SU-DHL-6 (cell line): ENCODE measurements around the gene CRY2.

Experiments used
- H2AFZ ChIP-seq: fragments of 200-600 bp; sonication (generic); 2 replicates; pipeline ENCODE4 v1.6.1; 2014; ENCODE audit warnings: low read depth, mild to moderate bottlenecking, moderate library complexity, mixed read lengths, antibody characterized with exemption, low read length; ENCODE audit not compliant: severe bottlenecking
- H3F3A ChIP-seq: fragments of 200-600 bp; shearing (Covaris generic); 2 replicates; pipeline ENCODE4 v1.6.0; 2016; ENCODE audit warnings: antibody characterized with exemption, mild to moderate bottlenecking; ENCODE audit not compliant: insufficient read depth
- H3K27ac ChIP-seq: fragments of 200-600 bp; sonication (generic); 2 replicates; pipeline ENCODE4 v1.5.1; 2016; ENCODE audit warnings: low read depth, mild to moderate bottlenecking, low read length, moderate library complexity, mixed read lengths
- H3K27me3 ChIP-seq: fragments of 200-600 bp; sonication (generic), shearing (Covaris generic); 2 replicates; pipeline ENCODE4 v1.6.0; 2014; ENCODE audit warnings: mild to moderate bottlenecking, low read length
- H3K36me3 ChIP-seq: fragments of 200-600 bp; sonication (generic); 2 replicates; pipeline ENCODE4 v1.6.1; 2014; ENCODE audit warnings: mild to moderate bottlenecking, low read length, mixed read lengths
- H3K4me2 ChIP-seq: fragments of 300-600, 200-600 bp; shearing (Covaris generic), sonication (generic); 2 replicates; pipeline ENCODE4 v1.6.0; 2014; ENCODE audit warnings: low read length, low read depth, mild to moderate bottlenecking; ENCODE audit not compliant: poor library complexity, severe bottlenecking
- H3K4me3 ChIP-seq: fragments of 200-600 bp; sonication (generic); 2 replicates; pipeline ENCODE4 v1.5.1; 2014; ENCODE audit warnings: antibody characterized with exemption, low read length, mild to moderate bottlenecking, mixed read lengths; ENCODE audit not compliant: insufficient read depth, poor library complexity, severe bottlenecking
- H3K79me2 ChIP-seq: fragments of 200-600 bp; sonication (generic); 2 replicates; pipeline ENCODE4 v1.6.1; 2014; ENCODE audit warnings: mild to moderate bottlenecking, low read length, moderate library complexity; ENCODE audit not compliant: insufficient read depth
- H3K9ac ChIP-seq: fragments of 200-600 bp; sonication (generic); 2 replicates; pipeline ENCODE4 v1.7.0; 2014; ENCODE audit warnings: mild to moderate bottlenecking, low read length
- H3K9me2 ChIP-seq: fragments of 200-600 bp; sonication (generic); replicated peaks from 2 replicates; pipeline ENCODE4 v1.6.1; 2014; ENCODE audit warnings: low read length; ENCODE audit not compliant: insufficient read depth
- H3K9me3 ChIP-seq: fragments of 200-600 bp; sonication (generic); 2 replicates; pipeline ENCODE4 v1.6.1; 2014; ENCODE audit warnings: low read length, mixed read lengths; ENCODE audit not compliant: insufficient read depth
- H4K20me1 ChIP-seq: fragments of 200-600 bp; sonication (generic); 2 replicates; pipeline ENCODE4 v1.6.1; 2014; ENCODE audit warnings: low read depth, mild to moderate bottlenecking, antibody characterized with exemption, low read length, moderate library complexity, mixed read lengths
- CTCF ChIP-seq: fragments of 200-600 bp; sonication (generic); IDR thresholded peaks from one replicate; pipeline ENCODE4 v1.5.1; 2017; ENCODE audit warnings: antibody characterized with exemption, mild to moderate bottlenecking, low read length, moderate library complexity; ENCODE audit not compliant: insufficient read depth, poor library complexity, severe bottlenecking
- EZH2phosphoT487 ChIP-seq: fragments of 200-600 bp; sonication (generic), shearing (Covaris generic); conservative IDR thresholded peaks from 2 replicates; pipeline ENCODE4 v1.6.1; 2018; ENCODE audit warnings: mild to moderate bottlenecking, antibody characterized with exemption, low read length, moderate library complexity, mixed read lengths

The CRY2 gene

GRCh38 chr11:45894555-45895247 is 47.4 kb downstream of the CRY2 start:
- Histone ChIP-seq H3K9me3 (no peaks in the 10 kb centered on the region), H3F3A (no peaks in the 10 kb centered on the region), H3K9ac (no peak overlapping the region), H3K4me2 (no peak overlapping the region), H3K27ac (no peak overlapping the region), H3K9me2 (no peaks in the 10 kb centered on the region), H3K27me3 (no peaks in the 10 kb centered on the region), H3K36me3 (no peaks in the 10 kb centered on the region), H3K79me2 (no peaks in the 10 kb centered on the region), H4K20me1 (no peaks in the 10 kb centered on the region), H3K4me3 (no peak overlapping the region), H2AFZ (no peak overlapping the region)
- TF ChIP-seq EZH2phosphoT487 (no peak), CTCF (no peak)

- no peak overlapping the region for H2AFZ ChIP-seq
- TF ChIP-seq EZH2phosphoT487 (no peak), CTCF (no peak)
- H3K4me2 ChIP-seq = no peak overlapping the region
- no peak overlapping the region for H3K4me3 ChIP-seq
- no peaks in the 10 kb centered on the region for H3K27me3 ChIP-seq
- H3K9me2 ChIP-seq = no peaks in the 10 kb centered on the region
- H3K9me3 ChIP-seq = no peaks in the 10 kb centered on the region
- no peaks in the 10 kb centered on the region for H3K36me3 ChIP-seq
- no peaks in the 10 kb centered on the region for H3F3A ChIP-seq
- no peaks in the 10 kb centered on the region for H4K20me1 ChIP-seq
- H3K27ac ChIP-seq = no peak overlapping the region
- no peak overlapping the region for H3K9ac ChIP-seq
- no peaks in the 10 kb centered on the region for H3K79me2 ChIP-seq
Measured at GRCh38 chr11:45895553-45896259, 48.4 kb downstream of the CRY2 start.

GRCh38 chr11:45896422-45896984 is 49.2 kb downstream of the CRY2 start:
- no peaks in the 10 kb centered on the region for H3F3A ChIP-seq
- no peaks in the 10 kb centered on the region for H4K20me1 ChIP-seq
- H3K4me2 ChIP-seq = no peak overlapping the region
- H2AFZ ChIP-seq = no peak overlapping the region
- TF ChIP-seq CTCF (no peak), EZH2phosphoT487 (no peak)
- H3K9me2 ChIP-seq = no peaks in the 10 kb centered on the region
- no peaks in the 10 kb centered on the region for H3K79me2 ChIP-seq
- H3K4me3 ChIP-seq = no peak overlapping the region
- H3K27me3 ChIP-seq = no peaks in the 10 kb centered on the region
- no peak overlapping the region for H3K27ac ChIP-seq
- no peak overlapping the region for H3K9ac ChIP-seq
- no peaks in the 10 kb centered on the region for H3K9me3 ChIP-seq
- H3K36me3 ChIP-seq = no peaks in the 10 kb centered on the region
